HG02981 (cell line): Measurements from ENCODE around the gene OR10A4.
"Not testable (repeated sequence)": the region's sequence is repeated elsewhere in the genome, so short reads cannot be mapped to it uniquely, and the experiment has no call there.

Experiments
- ATAC-seq: cut with Tn5 transposase; IDR thresholded peaks from one replicate; pipeline ENCODE4 v1.9.1; 2021; ENCODE audit warnings: mild to moderate bottlenecking, moderate library complexity; ENCODE audit not compliant: unreplicated experiment

OR10A4 gene

GRCh38 chr11:6894097-6894496, 17.7 kb downstream of the OR10A4 start:
- no peak for ATAC-seq

- peak; percentile 90 for ATAC-seq
Measured at GRCh38 chr11:6895010-6895409, 18.6 kb downstream of the OR10A4 start.

GRCh38 chr11:6898911-6899310, 22.5 kb downstream of the OR10A4 start:
- ATAC-seq, result no peak

- ATAC-seq, result no peak
Measured at GRCh38 chr11:6900327-6900999, 24.0 kb downstream of the OR10A4 start.

- ATAC-seq, result not testable (repeated sequence)
Measured at GRCh38 chr11:6904804-6905203, 28.4 kb downstream of the OR10A4 start.

GRCh38 chr11:6911378-6911777, 35.0 kb downstream of the OR10A4 start:
- no peak for ATAC-seq

- ATAC-seq, result no peak
Measured at GRCh38 chr11:6911948-6912347, 35.5 kb downstream of the OR10A4 start.

GRCh38 chr11:6919698-6920097, 43.3 kb downstream of the OR10A4 start:
- ATAC-seq, result no peak

- no peak for ATAC-seq
Measured at GRCh38 chr11:6920702-6921101, 44.3 kb downstream of the OR10A4 start, which contains the start of gene OR2D3. Gene OR2D3, plus strand, starts transcription at chr11:6921002. Its CDS starts 0 bp downstream, at chr11:6921002.

- ATAC-seq, result no peak
Measured at GRCh38 chr11:6925007-6925577, 48.7 kb downstream of the OR10A4 start.

- ATAC-seq, result no peak
Measured at GRCh38 chr11:6925636-6926207, 49.3 kb downstream of the OR10A4 start.

GRCh38 chr11:6926208-6927029, 50.0 kb downstream of the OR10A4 start, which contains the start of gene ZNF215:
Gene ZNF215, plus strand, starts transcription at chr11:6926426. Its CDS starts 5,847 bp downstream, at chr11:6932273.
- ATAC-seq, result peak; percentile 63

- peak; percentile 75 for ATAC-seq
Measured at GRCh38 chr11:6927030-6927617, 50.7 kb downstream of the OR10A4 start.
